HG03571 (cell line): ENCODE results near the gene NID1.

Experiments
- ATAC-seq: cut with Tn5 transposase; IDR thresholded peaks from one replicate; pipeline ENCODE4 v1.9.1; 2021; ENCODE audit not compliant: unreplicated experiment

The NID1 gene, protein sequence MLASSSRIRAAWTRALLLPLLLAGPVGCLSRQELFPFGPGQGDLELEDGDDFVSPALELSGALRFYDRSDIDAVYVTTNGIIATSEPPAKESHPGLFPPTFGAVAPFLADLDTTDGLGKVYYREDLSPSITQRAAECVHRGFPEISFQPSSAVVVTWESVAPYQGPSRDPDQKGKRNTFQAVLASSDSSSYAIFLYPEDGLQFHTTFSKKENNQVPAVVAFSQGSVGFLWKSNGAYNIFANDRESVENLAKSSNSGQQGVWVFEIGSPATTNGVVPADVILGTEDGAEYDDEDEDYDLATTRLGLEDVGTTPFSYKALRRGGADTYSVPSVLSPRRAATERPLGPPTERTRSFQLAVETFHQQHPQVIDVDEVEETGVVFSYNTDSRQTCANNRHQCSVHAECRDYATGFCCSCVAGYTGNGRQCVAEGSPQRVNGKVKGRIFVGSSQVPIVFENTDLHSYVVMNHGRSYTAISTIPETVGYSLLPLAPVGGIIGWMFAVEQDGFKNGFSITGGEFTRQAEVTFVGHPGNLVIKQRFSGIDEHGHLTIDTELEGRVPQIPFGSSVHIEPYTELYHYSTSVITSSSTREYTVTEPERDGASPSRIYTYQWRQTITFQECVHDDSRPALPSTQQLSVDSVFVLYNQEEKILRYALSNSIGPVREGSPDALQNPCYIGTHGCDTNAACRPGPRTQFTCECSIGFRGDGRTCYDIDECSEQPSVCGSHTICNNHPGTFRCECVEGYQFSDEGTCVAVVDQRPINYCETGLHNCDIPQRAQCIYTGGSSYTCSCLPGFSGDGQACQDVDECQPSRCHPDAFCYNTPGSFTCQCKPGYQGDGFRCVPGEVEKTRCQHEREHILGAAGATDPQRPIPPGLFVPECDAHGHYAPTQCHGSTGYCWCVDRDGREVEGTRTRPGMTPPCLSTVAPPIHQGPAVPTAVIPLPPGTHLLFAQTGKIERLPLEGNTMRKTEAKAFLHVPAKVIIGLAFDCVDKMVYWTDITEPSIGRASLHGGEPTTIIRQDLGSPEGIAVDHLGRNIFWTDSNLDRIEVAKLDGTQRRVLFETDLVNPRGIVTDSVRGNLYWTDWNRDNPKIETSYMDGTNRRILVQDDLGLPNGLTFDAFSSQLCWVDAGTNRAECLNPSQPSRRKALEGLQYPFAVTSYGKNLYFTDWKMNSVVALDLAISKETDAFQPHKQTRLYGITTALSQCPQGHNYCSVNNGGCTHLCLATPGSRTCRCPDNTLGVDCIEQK

DNA sequence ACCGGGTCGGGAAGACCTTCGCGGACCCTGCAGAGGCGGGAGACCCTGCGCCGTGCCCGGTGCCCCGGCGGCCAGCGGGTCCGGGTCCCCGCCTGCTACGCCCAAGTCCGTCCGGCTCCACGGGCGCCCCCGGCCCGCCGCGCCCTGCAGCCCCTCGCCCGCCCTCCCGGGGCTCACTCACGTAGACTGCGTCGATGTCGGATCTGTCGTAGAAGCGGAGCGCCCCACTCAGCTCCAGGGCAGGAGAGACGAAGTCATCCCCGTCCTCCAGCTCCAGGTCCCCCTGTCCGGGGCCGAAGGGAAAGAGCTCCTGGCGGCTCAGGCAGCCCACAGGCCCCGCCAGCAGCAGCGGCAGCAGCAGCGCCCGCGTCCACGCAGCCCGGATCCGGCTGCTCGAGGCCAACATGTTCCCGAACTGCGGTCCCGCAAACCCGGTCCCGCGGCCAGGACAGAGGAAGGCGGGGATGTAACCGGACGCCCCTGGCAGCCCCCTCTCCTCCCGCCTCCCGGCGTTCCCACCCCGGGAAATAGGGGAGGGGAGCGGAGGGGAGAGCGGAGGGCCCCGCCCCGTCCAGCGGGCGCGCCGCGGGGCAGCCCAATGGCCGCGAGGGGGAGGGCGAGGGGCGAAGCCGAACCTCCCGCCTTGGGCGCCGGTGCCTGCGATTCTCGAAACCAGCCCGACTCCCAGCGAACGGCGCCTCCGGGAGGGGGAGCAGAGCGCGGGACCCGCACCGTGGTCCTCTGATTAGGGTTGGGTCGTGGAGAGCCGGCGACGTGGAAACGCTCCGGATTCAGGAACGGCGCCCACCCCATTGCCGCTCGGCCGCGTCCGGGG lies at the start of gene NID1:
TSS of gene NID1 (minus strand) at position 417 of the 835 bp plus-strand sequence. CDS start at position 406, 11 bp downstream.
- no peak for ATAC-seq

DNA sequence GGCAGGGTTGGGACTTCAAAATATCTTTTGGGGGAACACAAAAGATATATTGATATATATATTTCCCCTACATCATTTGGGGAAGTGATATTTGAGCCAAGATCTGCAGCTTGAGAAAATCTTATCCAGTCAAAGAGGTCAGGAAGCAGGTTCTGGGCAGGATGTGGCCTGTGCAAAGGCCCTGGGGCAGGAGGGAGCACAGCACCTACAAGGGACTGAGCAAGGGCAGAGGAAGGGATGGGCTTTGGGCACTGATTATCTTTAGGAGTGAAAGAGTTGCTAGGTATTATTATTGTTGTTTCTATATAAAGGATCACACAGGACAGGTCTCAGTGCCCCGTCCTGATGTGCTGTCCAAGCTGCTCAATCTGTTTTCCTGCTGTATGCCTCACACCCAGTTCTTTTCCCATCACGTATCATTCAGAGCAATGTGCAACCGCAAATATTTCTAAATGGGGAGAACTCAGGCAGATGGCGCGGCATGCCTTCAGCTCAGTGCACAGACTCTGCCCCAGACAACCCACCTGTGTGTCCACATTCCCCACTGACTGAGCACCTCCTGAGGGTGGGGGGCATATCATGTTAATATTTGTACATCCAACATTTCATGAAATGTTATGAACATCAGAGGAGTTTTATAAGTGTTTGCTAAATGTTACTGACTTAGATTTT lies 49.3 kb upstream of the NID1 start:
- no peak for ATAC-seq

DNA sequence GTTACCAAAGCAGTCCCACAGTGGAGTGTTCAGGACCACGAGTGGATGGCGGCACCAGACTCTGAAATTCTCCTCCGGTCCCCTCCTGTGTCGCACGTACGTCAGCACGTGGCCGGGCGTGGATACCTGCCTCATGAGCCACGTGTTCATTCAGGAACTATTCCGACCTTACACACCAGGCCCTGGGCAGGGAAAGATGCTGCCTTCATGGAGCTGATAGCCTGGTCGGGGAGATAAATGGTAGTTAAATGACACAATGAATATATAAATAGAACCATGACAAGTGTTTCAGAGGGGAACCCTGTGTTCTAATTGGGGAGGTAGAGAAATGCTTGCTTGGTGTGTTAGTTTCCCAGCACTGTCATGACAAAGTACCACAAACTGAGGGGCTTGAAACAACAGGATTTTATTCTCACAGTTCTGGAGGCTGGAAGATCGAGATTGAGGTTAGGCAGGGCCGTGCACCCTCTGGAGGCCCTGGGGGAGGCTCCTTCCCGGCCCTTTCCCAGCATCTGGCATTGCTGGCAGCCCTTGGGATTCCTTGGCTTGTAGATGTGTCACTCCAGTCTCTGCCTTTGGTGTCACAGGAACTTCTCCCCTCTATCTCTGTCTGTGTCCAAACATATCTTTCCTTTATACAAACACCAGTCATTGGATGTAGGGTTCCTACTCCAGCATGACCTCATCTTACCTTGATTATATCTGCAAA lies 48.6 kb upstream of the NID1 start:
- no peak for ATAC-seq

DNA sequence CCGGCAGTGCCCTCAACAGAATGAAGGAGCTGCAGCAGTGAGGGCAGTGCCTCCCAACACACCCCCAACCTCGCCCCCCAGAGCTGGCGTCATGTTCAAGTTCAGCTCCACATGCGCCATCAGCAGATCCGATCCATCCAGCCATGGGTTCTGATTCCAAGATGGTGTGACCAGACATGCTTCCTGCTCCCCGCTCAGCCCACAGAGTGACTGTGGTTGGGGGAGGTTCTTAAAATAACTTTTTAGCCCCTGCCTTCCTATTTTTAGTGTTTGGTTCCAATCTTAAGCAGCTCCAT lies 47.4 kb upstream of the NID1 start:
- ATAC-seq: no peak

DNA sequence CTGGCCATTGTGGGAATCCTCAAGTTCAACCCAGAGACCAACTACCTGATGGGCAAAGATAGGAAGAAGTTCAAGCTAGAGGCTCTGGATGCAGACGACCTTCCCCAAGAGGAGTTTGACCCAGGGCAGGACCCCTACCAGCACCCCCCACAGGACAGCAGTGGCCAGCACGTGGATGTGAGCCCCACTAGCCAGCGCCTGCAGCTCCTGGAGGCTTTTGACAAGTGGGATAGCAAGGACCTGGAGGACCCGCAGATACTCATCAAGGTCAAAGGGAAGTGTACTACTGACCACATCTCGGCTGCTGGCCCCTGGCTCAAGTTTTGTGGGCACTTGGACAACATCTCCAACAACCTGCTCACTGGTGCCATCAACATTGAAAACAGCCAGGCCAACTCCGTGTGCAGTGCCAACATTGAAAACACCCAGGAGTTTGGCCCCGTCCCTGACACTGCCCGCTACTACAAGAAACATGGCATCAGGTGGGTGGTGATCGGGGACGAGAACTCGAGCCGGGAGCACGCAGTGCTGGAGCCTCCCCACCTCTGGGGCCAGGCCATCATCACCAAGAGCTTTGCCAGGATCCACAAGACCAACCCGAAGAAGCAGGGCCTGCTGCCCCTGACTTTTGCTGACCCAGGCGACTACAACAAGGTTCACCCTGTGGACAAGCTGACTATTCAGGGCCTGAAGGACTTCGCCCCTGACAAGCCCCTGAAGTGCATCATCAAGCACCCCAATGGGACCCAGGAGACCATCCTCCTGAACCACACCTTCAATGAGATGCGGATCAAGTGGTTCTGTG lies 46.8 kb upstream of the NID1 start:
- ATAC-seq: no peak

DNA sequence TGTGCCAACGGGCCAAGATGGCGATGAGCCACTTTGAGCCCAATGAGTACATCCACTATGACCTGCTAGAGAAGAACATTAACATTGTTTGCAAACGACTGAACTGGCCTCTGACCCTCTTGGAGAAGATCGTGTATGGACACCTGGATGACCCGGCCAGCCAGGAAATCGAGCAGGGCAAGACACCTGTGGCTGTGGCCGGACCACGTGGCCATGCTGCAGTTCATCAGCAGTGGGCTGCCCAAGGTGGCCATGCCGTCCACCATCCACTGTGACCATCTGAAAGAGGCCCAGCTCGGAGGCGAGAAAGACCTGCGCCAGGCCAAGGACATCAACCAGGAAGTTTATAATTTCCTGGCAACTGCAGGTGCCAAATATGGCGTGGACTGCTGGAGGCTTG lies 45.2 kb upstream of the NID1 start:
- ATAC-seq: no peak

DNA sequence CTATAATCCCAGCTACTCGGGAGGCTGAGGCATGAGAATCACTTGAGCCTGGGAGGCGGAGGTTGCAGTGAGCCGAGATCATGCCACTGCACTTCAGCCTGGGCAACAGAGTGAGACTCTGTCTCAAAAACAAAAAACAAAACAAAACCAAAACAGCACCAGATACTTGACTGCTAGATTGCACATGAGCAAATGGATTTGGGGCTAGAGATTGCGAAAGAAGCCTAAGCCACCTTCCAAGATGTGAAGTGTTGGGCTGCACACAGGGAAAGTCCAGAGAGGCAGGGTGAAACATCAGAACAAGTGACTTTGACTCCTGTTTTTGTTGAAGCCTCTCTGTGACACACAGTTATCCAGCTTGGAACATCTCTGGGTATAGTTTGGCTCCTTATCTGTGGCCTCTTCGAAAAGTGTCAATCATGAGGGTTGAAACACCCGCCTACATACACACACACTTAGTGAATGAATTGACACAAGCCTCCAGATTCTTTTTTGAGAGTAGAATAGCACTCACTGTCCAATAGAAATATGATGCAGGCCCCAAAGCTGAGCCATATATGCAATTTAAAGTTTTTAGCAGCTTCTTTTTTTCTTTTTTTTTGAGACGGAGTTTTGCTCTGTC lies 43.2 kb upstream of the NID1 start:
- ATAC-seq: no peak

DNA sequence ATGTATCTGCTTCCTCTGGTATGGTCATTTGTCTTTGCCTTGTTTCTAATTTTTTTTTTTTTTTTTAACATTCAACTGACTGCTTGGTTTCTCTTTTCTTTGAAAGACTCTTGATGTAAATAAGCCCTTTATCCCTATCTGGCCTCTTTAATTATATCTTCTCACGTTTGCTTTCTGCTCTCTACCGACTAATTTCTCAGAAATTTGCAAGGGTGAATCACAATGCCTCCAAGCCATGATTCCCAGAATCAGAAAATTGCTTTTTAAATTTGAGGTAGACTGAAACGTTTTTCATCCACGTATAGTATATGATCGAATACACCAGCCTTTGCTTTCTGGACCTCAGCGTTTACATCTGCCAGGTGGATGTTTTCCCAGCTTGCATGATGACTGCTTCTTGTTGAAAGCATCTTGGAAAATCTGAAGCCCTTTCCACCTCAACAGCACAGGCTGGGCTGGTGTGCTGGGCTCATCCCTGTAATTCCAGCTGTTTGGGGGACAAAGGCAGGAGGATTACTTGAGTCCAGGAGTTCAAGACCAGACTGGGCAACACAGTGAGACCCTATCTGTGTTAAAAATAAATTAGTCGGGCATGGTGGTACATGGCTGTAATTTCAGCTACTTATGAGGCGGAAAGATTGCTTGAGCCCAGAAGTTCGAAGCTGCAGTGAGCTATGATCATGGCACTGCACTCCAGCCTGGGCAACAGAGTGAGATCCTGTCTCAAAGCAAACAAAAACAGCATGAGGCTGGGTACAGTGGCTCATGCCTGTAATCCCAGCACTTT lies 42.4 kb upstream of the NID1 start:
- no peak for ATAC-seq

DNA sequence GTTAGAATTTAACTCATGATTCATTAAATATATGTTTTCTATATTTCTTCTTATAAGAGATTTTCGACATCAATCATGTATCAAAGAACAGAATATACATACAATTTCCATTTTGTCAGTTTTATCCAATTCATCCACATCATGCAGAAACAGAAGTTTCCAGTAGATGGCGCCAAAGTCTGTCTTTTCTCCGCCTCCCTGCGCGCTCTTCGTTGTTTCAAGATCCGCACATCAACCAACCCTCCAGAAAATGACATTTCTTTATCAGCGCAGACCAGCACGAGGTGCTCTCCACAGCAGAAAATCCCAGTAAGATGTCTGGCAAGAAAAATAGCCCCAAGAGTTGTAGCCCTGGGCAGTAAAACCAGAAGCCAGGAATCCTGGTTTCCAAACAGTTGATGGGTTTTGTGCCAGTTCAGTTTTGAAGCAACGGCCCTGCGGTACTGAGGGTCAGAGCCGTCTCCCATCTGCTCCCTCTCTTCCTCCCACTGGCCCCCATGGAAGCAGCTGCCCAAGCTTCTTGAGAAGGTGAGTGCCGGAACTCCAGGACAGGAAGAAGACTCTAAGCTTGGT lies 38.8 kb upstream of the NID1 start:
- ATAC-seq: no peak

DNA sequence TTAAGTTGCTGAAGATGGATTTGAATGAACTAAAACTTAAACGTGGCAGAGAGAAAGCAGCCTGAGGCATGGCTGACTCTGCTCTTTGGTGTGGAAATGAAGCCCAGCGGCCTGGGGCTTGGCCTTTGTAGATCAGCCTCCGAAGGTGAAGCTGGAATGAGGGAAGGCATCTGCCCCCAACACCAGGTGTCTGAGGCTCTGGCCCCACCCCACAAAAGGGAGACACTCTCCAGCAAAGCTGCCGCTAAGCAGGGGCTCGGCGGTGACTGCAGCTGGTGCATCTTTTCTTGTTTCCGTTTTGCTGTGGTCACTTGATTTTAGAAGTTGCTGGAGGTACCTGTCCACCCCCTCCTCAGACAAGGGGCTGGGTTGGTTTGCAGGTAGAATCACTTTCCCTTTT lies 38.2 kb upstream of the NID1 start:
- no peak for ATAC-seq

DNA sequence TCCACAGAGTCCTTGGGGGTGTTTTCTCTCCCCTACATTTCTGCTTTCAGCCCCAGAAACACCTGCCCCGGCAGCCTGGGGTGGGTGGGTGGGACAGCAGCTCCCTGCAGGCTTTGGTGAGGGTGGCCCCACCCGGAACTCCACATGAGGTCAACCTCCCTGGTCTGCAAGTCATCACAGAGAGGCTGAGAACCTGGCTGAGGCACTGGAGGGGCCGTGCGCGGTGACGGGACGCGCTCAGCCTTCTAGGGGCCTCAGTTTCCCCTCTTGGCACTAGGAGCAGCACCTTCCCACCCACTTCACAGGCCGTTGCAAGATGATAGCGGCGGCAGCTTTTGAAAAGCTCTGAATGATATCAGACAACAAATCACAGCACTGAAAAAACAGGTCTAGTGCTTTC lies 37.7 kb upstream of the NID1 start:
- ATAC-seq: no peak

DNA sequence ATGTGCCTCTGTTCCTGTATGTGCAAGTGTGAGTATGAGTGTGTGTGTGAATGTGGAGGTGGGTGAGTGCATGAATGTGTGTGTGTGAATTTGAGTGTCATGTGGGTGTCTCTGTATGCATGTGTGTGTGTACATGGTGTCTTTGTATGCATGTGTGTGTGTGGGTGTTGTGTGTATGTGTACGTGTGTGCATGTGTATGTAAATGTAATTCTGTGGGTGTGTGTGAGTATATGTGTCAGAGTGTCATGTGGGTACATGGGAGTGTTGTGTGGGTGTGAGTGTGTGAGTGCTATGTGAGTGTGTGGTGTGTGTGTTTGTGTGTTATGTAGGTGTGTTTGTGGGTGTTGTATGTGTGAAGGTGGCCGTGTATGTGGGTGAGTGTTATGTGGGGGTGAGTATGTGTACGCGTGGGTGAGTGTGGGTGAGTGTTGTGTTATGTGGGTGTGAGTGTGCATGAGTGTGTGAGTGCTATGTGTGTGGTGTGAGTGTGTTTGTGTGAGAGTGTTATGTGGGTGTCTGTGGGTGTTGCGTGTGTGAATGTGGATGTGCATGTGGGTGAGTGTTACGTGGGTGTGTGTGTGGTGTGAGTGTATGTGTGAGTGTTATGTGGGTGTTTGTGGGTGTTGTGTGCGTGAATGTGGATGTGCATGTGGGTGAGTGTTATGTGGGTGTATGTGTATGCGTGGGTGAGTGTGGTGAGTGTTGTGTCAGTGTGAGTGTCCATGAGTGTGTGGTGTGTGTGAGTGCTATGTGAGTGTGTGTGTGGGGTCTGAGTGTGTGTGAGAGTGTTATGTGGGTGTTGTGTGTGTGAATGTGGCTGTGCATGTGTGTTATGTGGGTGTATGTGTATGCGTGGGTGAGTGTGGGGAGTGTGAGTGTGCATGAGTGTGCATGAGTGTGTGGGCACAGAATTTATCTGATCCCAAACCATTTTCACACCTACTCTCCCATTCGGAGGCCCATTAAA lies 36.6 kb upstream of the NID1 start:
- ATAC-seq: no peak

DNA sequence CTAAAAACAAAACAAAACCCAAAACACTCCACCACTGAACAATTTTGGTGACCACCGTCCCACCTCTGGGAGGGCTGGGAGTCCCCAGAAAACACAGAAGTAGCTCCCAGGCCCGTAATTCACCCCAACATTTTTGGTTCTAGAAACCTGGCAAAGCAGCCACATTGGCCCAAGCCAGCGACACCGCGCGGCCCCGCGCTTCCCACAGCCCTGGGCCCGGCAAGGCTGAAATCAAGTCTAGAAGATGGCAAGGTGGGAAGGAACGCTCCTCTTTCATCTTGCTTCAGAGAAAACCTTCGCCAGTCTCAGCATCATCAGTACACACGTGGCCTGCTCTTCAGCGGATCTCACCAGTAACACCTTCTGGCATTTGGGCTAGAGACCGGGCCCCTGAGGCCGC lies 35.9 kb upstream of the NID1 start:
- no peak for ATAC-seq

DNA sequence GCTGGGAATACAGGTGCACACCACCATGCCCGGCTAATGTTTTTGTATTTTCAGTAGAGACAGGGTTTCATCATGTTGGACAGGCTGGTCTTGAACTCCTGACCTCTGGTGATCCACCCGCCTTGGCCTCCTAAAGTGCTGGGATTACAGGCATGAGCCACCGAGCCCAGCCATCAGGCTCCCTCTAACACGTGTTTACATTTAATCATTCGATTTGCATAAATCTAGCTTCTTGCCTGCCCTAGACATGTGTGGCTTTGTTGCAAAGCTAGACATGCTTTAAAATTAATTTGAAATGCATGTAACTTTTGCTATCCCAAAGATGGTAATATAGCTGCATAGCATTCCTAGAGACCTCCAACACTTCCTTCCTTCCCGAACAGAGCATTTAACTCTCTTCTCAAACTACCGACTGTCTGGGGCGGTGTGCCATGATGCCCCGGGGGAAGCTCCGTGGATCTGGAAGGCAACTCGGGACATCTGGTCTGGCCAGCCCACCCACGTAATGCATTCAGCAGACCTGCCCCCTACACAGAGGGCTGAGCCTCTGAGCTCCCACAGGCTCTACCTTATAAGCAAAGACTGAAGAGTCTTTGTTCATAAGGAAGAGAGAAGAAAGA lies 34.6 kb upstream of the NID1 start:
- ATAC-seq: no peak

DNA sequence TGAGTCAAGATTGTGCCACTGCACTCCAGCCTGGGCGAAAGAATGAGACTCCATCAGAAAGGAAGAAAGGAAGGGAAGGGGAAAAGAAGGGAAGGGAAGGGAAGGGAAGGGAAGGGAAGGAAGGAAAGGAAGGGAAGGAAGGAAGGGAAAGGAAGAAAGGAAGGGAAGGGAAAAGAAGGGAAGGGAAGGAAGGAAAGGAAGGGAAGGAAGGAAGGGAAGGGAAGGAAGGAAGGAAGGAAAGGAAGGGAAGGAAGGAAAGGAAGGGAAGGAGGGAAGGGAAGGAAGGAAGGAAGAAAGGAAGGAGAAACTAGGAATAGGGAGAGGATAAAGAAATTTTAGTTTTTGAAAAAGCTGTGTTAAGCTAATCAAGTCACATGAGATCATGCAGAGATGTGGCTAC lies 33.4 kb upstream of the NID1 start:
- ATAC-seq: no peak
